ENCODE results near the gene FILIP1L.

- TF ChIP-seq CTCF (IDR thresholded peaks at IDR 0.05; ENCODE audit: insufficient read depth, low read length, poor library complexity, severe bottlenecking) (no peak), EZH2phosphoT487 (conservative IDR thresholded peaks at IDR 0.05; ENCODE audit: low read length) (no peak)
These were observed 129.6 kb downstream of the FILIP1L start for GRCh38 chr3:99984668-99985067.
